B cell (primary cell): ENCODE results near the gene CD247. TPM values are rescaled to one million over a fixed set of nuclear protein-coding genes. Genes with fewer than 3 reads are reported as not detected.

Experiments used
- ATAC-seq: fragments of 200-7000 bp; cut with Tn5 transposase; one replicate; pipeline ENCODE4 v1.10.0; 2021; ENCODE audit warnings: low read depth, mild to moderate bottlenecking, moderate number of reproducible peaks, moderate library complexity
- CTCF ChIA-PET: fragments of 350-600 bp; sonication (Branson Sonifier 250); formaldehyde crosslinking; loops from one replicate; lab custom pipeline; 2021; ENCODE audit warnings: antibody characterized with exemption, inconsistent platforms; lab: Charles Lee
- POLR2A ChIA-PET: fragments of 350-600 bp; sonication (Branson Sonifier 250); formaldehyde crosslinking; loops from one replicate; lab custom pipeline; 2021; ENCODE audit warnings: antibody characterized with exemption; lab: Charles Lee
- DNase-seq: peaks from one replicate; pipeline ENCODE4 v3.0.0; 2013
- H2AFZ ChIP-seq: 2 replicates; pipeline ENCODE4 v1.6.1; 2012; ENCODE audit warnings: mild to moderate bottlenecking, low read depth, low read length; ENCODE audit not compliant: insufficient read depth, poor library complexity, severe bottlenecking
- H3K27ac ChIP-seq, 2 donors: 1 replicate in 1 of 2; 2 replicates in 1 of 2; pipeline ENCODE4 v1.5.1; 2012 to 2013; ENCODE audit warnings: low read length in 2 of 2, mild to moderate bottlenecking in 2 of 2, moderate library complexity in 1 of 2
- H3K27me3 ChIP-seq, 4 experiments: fragments of 200-600 bp in 1 of 4; sonication (generic) in 1 of 4; replicated peaks in 1 of 4; 1 replicate in 2 of 4; 2 replicates in 2 of 4; pipeline versions ENCODE4 v1.6.1 to v1.7.0; 2013 to 2016; ENCODE audit warnings: low read length in 3 of 4, mild to moderate bottlenecking in 2 of 4, mixed read lengths in 1 of 4, moderate library complexity in 1 of 4; ENCODE audit not compliant: insufficient read depth in 4 of 4, control insufficient read depth in 3 of 4; ENCODE audit errors: control extremely low read depth in 1 of 4
- H3K36me3 ChIP-seq, 2 experiments: replicated peaks in 1 of 2; 1 replicate in 1 of 2; 2 replicates in 1 of 2; pipeline versions ENCODE4 v1.6.1 to v1.7.1; 2013; ENCODE audit warnings: low read length in 1 of 2; ENCODE audit not compliant: insufficient read depth in 2 of 2, control insufficient read depth in 1 of 2; ENCODE audit errors: control extremely low read depth in 1 of 2, extremely low read depth in 1 of 2
- H3K4me1 ChIP-seq, 2 donors: fragments of 200-600 bp in 1 of 2; sonication (generic) in 1 of 2; 1 replicate in 1 of 2; 2 replicates in 1 of 2; pipeline versions ENCODE4 v1.5.1 to v1.6.1; 2013 to 2017; ENCODE audit warnings: low read length in 2 of 2; ENCODE audit not compliant: control insufficient read depth in 2 of 2, insufficient read depth in 2 of 2
- H3K4me2 ChIP-seq: replicated peaks from 2 replicates; pipeline ENCODE3; 2012; ENCODE audit warnings: mild to moderate bottlenecking, low read depth, low read length; ENCODE audit not compliant: poor library complexity, severe bottlenecking
- H3K4me3 ChIP-seq, 5 experiments: fragments of 200-600 bp in 1 of 5; sonication (generic) in 1 of 5; 1 replicate in 3 of 5; 2 replicates in 2 of 5; pipeline versions ENCODE4 v1.5.1 to v1.7.0; 2011 to 2016; ENCODE audit warnings: low read length in 4 of 5, mild to moderate bottlenecking in 4 of 5, low read depth in 2 of 5, control low read depth in 1 of 5, moderate library complexity in 1 of 5; ENCODE audit not compliant: insufficient read depth in 1 of 5; ENCODE audit errors: control extremely low read depth in 1 of 5, extremely low read depth in 1 of 5
- H3K79me2 ChIP-seq: fragments of 200-600 bp; sonication (generic); one replicate; pipeline ENCODE4 v1.6.0; 2016; ENCODE audit warnings: low read length; ENCODE audit not compliant: control insufficient read depth, insufficient read depth
- H3K9ac ChIP-seq: fragments of 200-600 bp; sonication (generic); 2 replicates; pipeline ENCODE4 v1.6.1; 2017; ENCODE audit warnings: mild to moderate bottlenecking, low read length, moderate library complexity
- H3K9me3 ChIP-seq, 3 donors: one replicate each; pipeline versions ENCODE4 v1.6.1 to v1.7.1; 2013; ENCODE audit warnings: low read length in 2 of 3; ENCODE audit not compliant: control insufficient read depth in 2 of 3, insufficient read depth in 1 of 3; ENCODE audit errors: control extremely low read depth in 1 of 3
- H4K20me1 ChIP-seq: 2 replicates; pipeline ENCODE4 v1.6.0; 2012; ENCODE audit warnings: mild to moderate bottlenecking, low read length; ENCODE audit not compliant: insufficient read depth, control insufficient read depth, poor library complexity, severe bottlenecking
- H3K27ac Mint-ChIP-seq: one replicate; pipeline ENCODE4 v1.8.0; 2021; ENCODE audit warnings: mixed read lengths
- H3K27me3 Mint-ChIP-seq: one replicate; pipeline ENCODE4 v1.8.0; 2021; ENCODE audit warnings: mixed read lengths
- H3K4me1 Mint-ChIP-seq: one replicate; pipeline ENCODE4 v1.8.0; 2021; ENCODE audit warnings: mixed read lengths
- H3K4me3 Mint-ChIP-seq: one replicate; pipeline ENCODE4 v1.8.0; 2021; ENCODE audit warnings: mixed read lengths
- H3K9me3 Mint-ChIP-seq: one replicate; pipeline ENCODE4 v1.8.0; 2022; ENCODE audit warnings: mixed read lengths; ENCODE audit not compliant: insufficient read depth
- EZH2 ChIP-seq: IDR thresholded peaks from 2 replicates; pipeline ENCODE4 v1.6.1; 2012; ENCODE audit warnings: borderline replicate concordance, low read depth, mild to moderate bottlenecking, moderate library complexity, low read length; ENCODE audit not compliant: insufficient read depth, poor library complexity, severe bottlenecking
- WGBS: methylation state at CpG from one replicate; pipeline ENCODE4 v1.1.5; 2013; ENCODE audit warnings: missing lambda C conversion rate; ENCODE audit not compliant: insufficient coverage; 5-methylcytosine and 5-hydroxymethylcytosine counted together
- intact Hi-C: fragments of 100-400 bp; cut with micrococcal nuclease; formaldehyde crosslinking; loops from one replicate; pipeline ENCODE4 v1.10.0; 2022
- polyA plus RNA-seq: library from polyadenylated mRNA; depleted of rRNA; stranded (reverse); fragments of >200 nt; gene quantifications from 2 replicates; pipeline ENCODE4 v1.2.3, GENCODE V29; 2012
- total RNA-seq, 2 donors: library from RNA; stranded (reverse); fragments of 120-200 nt in 1 of 2; gene quantifications; 1 replicate in 1 of 2; 2 replicates in 1 of 2; pipeline versions ENCODE4 v1.2.3 to v1.2.4, GENCODE V29; 2013 to 2022
- TF ChIP-seq, protein P1 (sequence below): fragments of 200-600 bp; IDR thresholded peaks from one replicate; pipeline ENCODE4 v1.8.0; 2022; ENCODE audit warnings: antibody characterized with exemption, mild to moderate bottlenecking

The CD247 gene
- total and polyA plus RNA-seq, 2 donors (not counting 1 experiment from before 2014, with no cell fraction given): 2.5 to 10.8 TPM

DNA sequence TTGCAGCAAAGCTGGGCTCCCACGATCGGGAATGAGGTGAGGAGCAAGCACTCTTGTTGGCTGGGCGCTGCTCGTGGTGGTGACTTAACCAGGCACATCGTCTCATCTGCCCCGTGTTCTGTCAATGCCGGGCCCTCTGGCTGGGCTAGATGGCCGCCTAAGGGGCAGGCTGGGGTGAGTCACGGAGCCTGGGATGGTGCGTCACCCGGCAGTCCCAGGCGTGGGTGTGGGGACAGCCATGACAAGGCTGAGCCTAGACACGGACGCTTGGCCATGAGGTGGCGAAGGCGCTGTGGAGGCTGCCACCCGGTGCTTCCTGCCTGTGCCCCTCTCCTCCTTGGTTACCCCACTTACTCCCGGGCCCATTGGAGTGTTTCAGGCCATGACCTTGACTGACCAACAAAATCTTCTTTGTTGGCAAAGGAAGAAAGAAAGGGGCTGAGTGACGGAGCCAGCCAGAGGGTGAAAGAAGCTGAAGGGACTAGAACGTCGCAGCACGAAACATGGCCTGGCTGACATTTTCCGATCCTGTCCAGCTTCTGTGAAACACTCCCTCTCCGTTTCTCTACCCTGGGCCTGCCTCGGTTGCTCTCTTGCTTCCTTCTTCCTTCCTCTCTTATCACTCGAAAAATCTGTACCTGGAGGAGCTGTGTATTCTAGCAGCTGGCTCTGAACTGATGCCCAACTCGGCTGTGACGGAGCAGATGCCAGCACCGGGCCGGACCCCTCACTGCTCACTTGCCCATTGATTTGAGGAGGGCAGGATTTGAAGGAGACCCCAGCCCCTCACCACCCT lies 596 bp downstream of the CD247 start:
- Histone ChIP-seq H3K4me2 (no peak overlapping the region), H3K36me3 (no peaks in the 10 kb centered on the region), H2AFZ (no peak overlapping the region), H3K4me1 (no peaks in the 10 kb centered on the region), H3K9ac (no peak overlapping the region), H3K4me3 (no peak overlapping the region), H3K9me3 (peaks cover 0 to 1% (median 0%) of the 10 kb centered on the region in 3 donors), H3K79me2 (no peaks in the 10 kb centered on the region), H3K27ac (no peak overlapping the region), H4K20me1 (no peaks in the 10 kb centered on the region), H3K27me3 (peaks cover 0 to 13% (median 3%) of the 10 kb centered on the region in 4 experiments)
- DNase-seq (no peak), ATAC-seq (no peak)
- Mint-ChIP-seq H3K27me3 (peaks cover 26% of the 10 kb centered on the region), H3K4me3 (no peak overlapping the region), H3K4me1 (peaks cover 2% of the 10 kb centered on the region), H3K9me3 (peaks cover 2% of the 10 kb centered on the region), H3K27ac (no peak overlapping the region)
- 96% methylated on average over 25 of the region's 30 CpGs for WGBS
- intact Hi-C loops: no loop called here
- POLR2A ChIA-PET: no interaction called here
- TF ChIP-seq, protein P1, sequence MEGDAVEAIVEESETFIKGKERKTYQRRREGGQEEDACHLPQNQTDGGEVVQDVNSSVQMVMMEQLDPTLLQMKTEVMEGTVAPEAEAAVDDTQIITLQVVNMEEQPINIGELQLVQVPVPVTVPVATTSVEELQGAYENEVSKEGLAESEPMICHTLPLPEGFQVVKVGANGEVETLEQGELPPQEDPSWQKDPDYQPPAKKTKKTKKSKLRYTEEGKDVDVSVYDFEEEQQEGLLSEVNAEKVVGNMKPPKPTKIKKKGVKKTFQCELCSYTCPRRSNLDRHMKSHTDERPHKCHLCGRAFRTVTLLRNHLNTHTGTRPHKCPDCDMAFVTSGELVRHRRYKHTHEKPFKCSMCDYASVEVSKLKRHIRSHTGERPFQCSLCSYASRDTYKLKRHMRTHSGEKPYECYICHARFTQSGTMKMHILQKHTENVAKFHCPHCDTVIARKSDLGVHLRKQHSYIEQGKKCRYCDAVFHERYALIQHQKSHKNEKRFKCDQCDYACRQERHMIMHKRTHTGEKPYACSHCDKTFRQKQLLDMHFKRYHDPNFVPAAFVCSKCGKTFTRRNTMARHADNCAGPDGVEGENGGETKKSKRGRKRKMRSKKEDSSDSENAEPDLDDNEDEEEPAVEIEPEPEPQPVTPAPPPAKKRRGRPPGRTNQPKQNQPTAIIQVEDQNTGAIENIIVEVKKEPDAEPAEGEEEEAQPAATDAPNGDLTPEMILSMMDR: no peak
- TF ChIP-seq EZH2: no peak
- CTCF ChIA-PET: interaction anchor here (0.8 to 0.9 kb wide), 2 partner anchors 16 to 17 kb away, joined by 3 to 4 read pairs; no protein-coding TSS in a partner anchor
